ENCODE measurements around the gene RNF113B.

The RNF113B gene

GRCh38 chr13:98134901-98135300 lies 42.2 kb downstream of the RNF113B start:
- DNase-seq = no peak

- no peak for DNase-seq
Observed at GRCh38 chr13:98133946-98134345, 43.1 kb downstream of the RNF113B start.

GRCh38 chr13:98129059-98129746 lies 47.9 kb downstream of the RNF113B start:
- DNase-seq = no peak
